ENCODE measurements around the gene EGFR.
"Not testable (repeated sequence)": the region's sequence is repeated elsewhere in the genome, so short reads cannot be mapped to it uniquely, and the experiment has no call there.

EGFR gene

GRCh38 chr7:55163733-55164132, 144.9 kb downstream of the EGFR start:
- Histone ChIP-seq H3K9ac (ENCODE audit: low read depth in 1 of 2, low read length in 2 of 2) (no peak overlapping the region), H3K4me1 (ENCODE audit: control insufficient read depth in 1 of 2, insufficient read depth in 2 of 2, low read length in 2 of 2) (no peaks in the 10 kb centered on the region), H3K4me3 (ENCODE audit: low read depth in 1 of 2, low read length in 2 of 2) (no peak overlapping the region), H3K36me3 (ENCODE audit: control insufficient read depth in 1 of 2, insufficient read depth in 2 of 2, low read length in 2 of 2) (peaks cover 10 to 55% of the 10 kb centered on the region in 2 donors), H3K27me3 (ENCODE audit: control insufficient read depth in 1 of 2, insufficient read depth in 2 of 2, low read length in 2 of 2) (no peaks in the 10 kb centered on the region), H3K9me3 (ENCODE audit: control insufficient read depth in 1 of 2, low read length in 2 of 2) (no peaks in the 10 kb centered on the region), H3K27ac (ENCODE audit: low read depth, low read length) (no peak overlapping the region)

DNA sequence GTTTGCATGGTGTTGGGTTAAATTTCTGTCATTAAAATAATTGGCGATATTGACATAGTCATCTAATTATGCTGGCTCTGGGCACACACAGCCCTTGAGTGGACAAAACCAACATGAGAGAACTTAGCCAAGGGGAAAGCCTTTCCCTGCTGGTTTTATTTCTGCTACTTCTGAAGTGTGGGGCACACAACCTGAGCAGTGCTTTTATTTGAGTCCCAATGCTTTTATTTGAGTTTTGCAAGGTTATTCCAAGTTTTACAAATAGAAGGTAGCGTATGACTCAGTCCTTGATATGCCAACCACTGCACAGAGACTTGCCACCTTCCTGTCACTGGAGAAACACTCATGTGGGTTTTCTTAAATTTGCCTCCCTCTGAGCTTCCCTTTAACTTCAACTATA, 145.7 kb downstream of the EGFR start:
- Histone ChIP-seq H3K27me3 (ENCODE audit: control insufficient read depth in 1 of 2, insufficient read depth in 2 of 2, low read length in 2 of 2) (no peaks in the 10 kb centered on the region), H3K4me1 (ENCODE audit: control insufficient read depth in 1 of 2, insufficient read depth in 2 of 2, low read length in 2 of 2) (no peaks in the 10 kb centered on the region), H3K4me3 (ENCODE audit: low read depth in 1 of 2, low read length in 2 of 2) (no peak overlapping the region), H3K36me3 (ENCODE audit: control insufficient read depth in 1 of 2, insufficient read depth in 2 of 2, low read length in 2 of 2) (peaks cover 3 to 48% of the 10 kb centered on the region in 2 donors), H3K9ac (ENCODE audit: low read depth in 1 of 2, low read length in 2 of 2) (no peak overlapping the region), H3K9me3 (ENCODE audit: control insufficient read depth in 1 of 2, low read length in 2 of 2) (no peaks in the 10 kb centered on the region), H3K27ac (ENCODE audit: low read depth, low read length) (no peak overlapping the region)

DNA sequence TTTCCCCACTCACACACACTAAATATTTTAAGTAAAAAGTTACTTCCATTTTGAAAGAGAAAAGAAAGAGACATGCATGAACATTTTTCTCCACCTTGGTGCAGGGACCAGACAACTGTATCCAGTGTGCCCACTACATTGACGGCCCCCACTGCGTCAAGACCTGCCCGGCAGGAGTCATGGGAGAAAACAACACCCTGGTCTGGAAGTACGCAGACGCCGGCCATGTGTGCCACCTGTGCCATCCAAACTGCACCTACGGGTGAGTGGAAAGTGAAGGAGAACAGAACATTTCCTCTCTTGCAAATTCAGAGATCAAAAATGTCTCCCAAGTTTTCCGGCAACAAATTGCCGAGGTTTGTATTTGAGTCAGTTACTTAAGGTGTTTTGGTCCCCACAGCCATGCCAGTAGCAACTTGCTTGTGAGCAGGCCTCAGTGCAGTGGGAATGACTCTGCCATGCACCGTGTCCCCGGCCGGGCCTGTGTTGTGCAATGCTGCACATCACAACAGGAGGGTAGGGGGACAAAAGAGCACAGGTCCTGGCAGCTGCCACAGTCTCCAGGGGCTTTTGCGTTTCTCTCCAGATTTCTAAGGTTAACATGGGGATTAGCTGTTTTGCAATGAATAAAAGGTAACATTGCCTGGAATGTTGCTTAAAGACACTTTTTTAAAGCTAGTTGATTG, 146.5 kb downstream of the EGFR start:
- H3K27me3 ChIP-seq (ENCODE audit: control insufficient read depth in 1 of 2, insufficient read depth in 2 of 2, low read length in 2 of 2): no peaks in the 10 kb centered on the region
- no peaks in the 10 kb centered on the region for H3K9me3 ChIP-seq (ENCODE audit: control insufficient read depth in 1 of 2, low read length in 2 of 2)
- H3K27ac ChIP-seq (ENCODE audit: low read depth, low read length): no peak overlapping the region
- H3K9ac ChIP-seq (ENCODE audit: low read depth in 1 of 2, low read length in 2 of 2): no peak overlapping the region
- H3K4me3 ChIP-seq (ENCODE audit: low read depth in 1 of 2, low read length in 2 of 2): no peak overlapping the region
- peaks cover 6 to 50% of the 10 kb centered on the region in 2 donors for H3K36me3 ChIP-seq (ENCODE audit: control insufficient read depth in 1 of 2, insufficient read depth in 2 of 2, low read length in 2 of 2)
- no peaks in the 10 kb centered on the region for H3K4me1 ChIP-seq (ENCODE audit: control insufficient read depth in 1 of 2, insufficient read depth in 2 of 2, low read length in 2 of 2)

- not testable (repeated sequence) for H3K27me3 ChIP-seq (ENCODE audit: control insufficient read depth in 1 of 2, insufficient read depth in 2 of 2, low read length in 2 of 2); H3K27ac ChIP-seq (ENCODE audit: low read depth, low read length); H3K4me1 ChIP-seq (ENCODE audit: control insufficient read depth in 1 of 2, insufficient read depth in 2 of 2, low read length in 2 of 2); H3K9me3 ChIP-seq (ENCODE audit: control insufficient read depth in 1 of 2, low read length in 2 of 2); H3K4me3 ChIP-seq (ENCODE audit: low read depth in 1 of 2, low read length in 2 of 2); H3K9ac ChIP-seq (ENCODE audit: low read depth in 1 of 2, low read length in 2 of 2)
- peaks cover 17 to 57% of the 10 kb centered on the region in 2 donors for H3K36me3 ChIP-seq (ENCODE audit: control insufficient read depth in 1 of 2, insufficient read depth in 2 of 2, low read length in 2 of 2)
Measured at GRCh38 chr7:55167296-55167695, 148.5 kb downstream of the EGFR start.

GRCh38 chr7:55170335-55171069, 151.7 kb downstream of the EGFR start:
- no peaks in the 10 kb centered on the region for H3K4me1 ChIP-seq (ENCODE audit: control insufficient read depth in 1 of 2, insufficient read depth in 2 of 2, low read length in 2 of 2)
- H3K27me3 ChIP-seq (ENCODE audit: control insufficient read depth in 1 of 2, insufficient read depth in 2 of 2, low read length in 2 of 2): no peaks in the 10 kb centered on the region
- H3K9ac ChIP-seq (ENCODE audit: low read depth in 1 of 2, low read length in 2 of 2): no peak overlapping the region
- no peaks in the 10 kb centered on the region for H3K9me3 ChIP-seq (ENCODE audit: control insufficient read depth in 1 of 2, low read length in 2 of 2)
- peaks cover 34 to 67% of the 10 kb centered on the region in 2 donors for H3K36me3 ChIP-seq (ENCODE audit: control insufficient read depth in 1 of 2, insufficient read depth in 2 of 2, low read length in 2 of 2)
- H3K27ac ChIP-seq (ENCODE audit: low read depth, low read length): no peak overlapping the region
- H3K4me3 ChIP-seq (ENCODE audit: low read depth in 1 of 2, low read length in 2 of 2): no peak overlapping the region

DNA sequence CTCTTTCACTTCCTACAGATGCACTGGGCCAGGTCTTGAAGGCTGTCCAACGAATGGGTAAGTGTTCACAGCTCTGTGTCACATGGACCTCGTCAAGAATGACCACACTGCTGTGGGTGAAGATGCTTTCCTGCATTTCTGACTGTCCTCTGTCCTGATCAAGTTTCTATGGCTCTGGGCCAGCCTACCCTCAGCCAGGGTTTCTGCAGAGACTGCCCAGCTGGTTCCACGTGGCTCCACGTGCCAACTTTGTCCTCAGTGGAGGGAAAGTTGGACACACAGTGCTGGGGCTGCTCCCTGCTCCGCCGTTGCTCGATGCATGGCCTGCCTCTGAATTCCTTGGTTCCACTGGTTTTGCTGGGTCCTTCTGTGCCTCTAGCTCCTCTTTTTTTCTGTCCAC, 152.3 kb downstream of the EGFR start:
- no peaks in the 10 kb centered on the region for H3K9me3 ChIP-seq (ENCODE audit: control insufficient read depth in 1 of 2, low read length in 2 of 2)
- no peak overlapping the region for H3K9ac ChIP-seq (ENCODE audit: low read depth in 1 of 2, low read length in 2 of 2)
- H3K4me3 ChIP-seq (ENCODE audit: low read depth in 1 of 2, low read length in 2 of 2): no peak overlapping the region
- H3K36me3 ChIP-seq (ENCODE audit: control insufficient read depth in 1 of 2, insufficient read depth in 2 of 2, low read length in 2 of 2): peaks cover 34 to 67% of the 10 kb centered on the region in 2 donors
- H3K27me3 ChIP-seq (ENCODE audit: control insufficient read depth in 1 of 2, insufficient read depth in 2 of 2, low read length in 2 of 2): no peaks in the 10 kb centered on the region
- H3K27ac ChIP-seq (ENCODE audit: low read depth, low read length): no peak overlapping the region
- no peaks in the 10 kb centered on the region for H3K4me1 ChIP-seq (ENCODE audit: control insufficient read depth in 1 of 2, insufficient read depth in 2 of 2, low read length in 2 of 2)

DNA sequence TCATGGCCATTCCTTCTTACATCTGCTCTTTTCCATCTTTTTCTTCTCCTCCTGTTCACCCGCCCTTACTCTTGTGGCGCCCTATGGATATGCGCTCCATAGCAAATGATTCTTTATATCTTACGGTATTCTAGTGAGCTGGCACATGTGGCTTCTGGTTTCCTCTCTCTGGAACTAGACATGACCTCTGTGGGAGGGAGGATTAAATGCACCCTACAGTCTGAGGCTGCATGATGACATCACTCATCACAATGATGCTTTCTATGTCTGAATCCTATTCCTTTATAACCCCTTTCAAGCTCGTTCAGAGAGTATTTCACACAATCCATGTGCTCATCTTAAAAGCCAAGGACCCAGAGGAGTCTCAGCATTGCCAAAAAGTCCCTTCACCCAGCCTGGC, 153.3 kb downstream of the EGFR start:
- no peaks in the 10 kb centered on the region for H3K27me3 ChIP-seq (ENCODE audit: control insufficient read depth in 1 of 2, insufficient read depth in 2 of 2, low read length in 2 of 2)

DNA sequence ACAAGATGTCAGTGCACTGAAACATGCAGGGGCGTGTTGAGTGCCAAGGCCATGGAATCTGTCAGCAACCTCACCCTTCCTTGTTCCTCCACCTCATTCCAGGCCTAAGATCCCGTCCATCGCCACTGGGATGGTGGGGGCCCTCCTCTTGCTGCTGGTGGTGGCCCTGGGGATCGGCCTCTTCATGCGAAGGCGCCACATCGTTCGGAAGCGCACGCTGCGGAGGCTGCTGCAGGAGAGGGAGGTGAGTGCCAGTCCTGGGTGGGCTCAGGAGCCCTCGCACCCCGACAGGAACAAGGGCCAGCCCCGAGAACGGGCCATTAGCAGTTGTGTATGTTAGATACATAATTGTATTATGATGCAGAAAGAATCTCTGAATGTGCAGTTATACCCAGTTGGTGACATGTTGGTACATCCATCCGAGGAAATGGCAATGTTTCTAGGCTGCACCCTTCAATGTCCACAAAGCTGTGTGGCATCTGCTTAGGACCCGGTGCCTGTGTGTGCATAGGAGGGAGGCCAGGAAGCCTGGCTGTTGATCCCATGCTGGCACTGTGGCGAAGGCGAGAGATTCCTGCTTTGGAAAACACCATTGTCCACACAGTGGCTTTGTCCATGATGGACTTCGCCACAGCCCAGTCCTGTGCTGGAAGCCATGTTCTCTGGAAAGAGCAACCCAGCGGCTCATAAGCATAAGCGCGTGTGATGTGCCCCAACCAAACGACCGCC, 154.2 kb downstream of the EGFR start:
- Histone ChIP-seq H3K27ac (ENCODE audit: low read depth, low read length) (no peak overlapping the region), H3K9ac (ENCODE audit: low read depth in 1 of 2, low read length in 2 of 2) (no peak overlapping the region), H3K9me3 (ENCODE audit: control insufficient read depth in 1 of 2, low read length in 2 of 2) (no peaks in the 10 kb centered on the region), H3K4me1 (ENCODE audit: control insufficient read depth in 1 of 2, insufficient read depth in 2 of 2, low read length in 2 of 2) (peaks cover 3 to 8% of the 10 kb centered on the region in 2 donors), H3K4me3 (ENCODE audit: low read depth in 1 of 2, low read length in 2 of 2) (no peak overlapping the region), H3K27me3 (ENCODE audit: control insufficient read depth in 1 of 2, insufficient read depth in 2 of 2, low read length in 2 of 2) (no peaks in the 10 kb centered on the region), H3K36me3 (ENCODE audit: control insufficient read depth in 1 of 2, insufficient read depth in 2 of 2, low read length in 2 of 2) (peaks cover 32 to 60% of the 10 kb centered on the region in 2 donors)

More for the DNA sequence above, 153.3 kb downstream of the EGFR start:
- Histone ChIP-seq H3K4me1 (ENCODE audit: control insufficient read depth in 1 of 2, insufficient read depth in 2 of 2, low read length in 2 of 2) (peaks cover 0 to 1% of the 10 kb centered on the region in 2 donors), H3K9me3 (ENCODE audit: control insufficient read depth in 1 of 2, low read length in 2 of 2) (no peaks in the 10 kb centered on the region), H3K9ac (ENCODE audit: low read depth in 1 of 2, low read length in 2 of 2) (no peak overlapping the region), H3K4me3 (ENCODE audit: low read depth in 1 of 2, low read length in 2 of 2) (no peak overlapping the region), H3K36me3 (ENCODE audit: control insufficient read depth in 1 of 2, insufficient read depth in 2 of 2, low read length in 2 of 2) (peaks cover 32 to 61% of the 10 kb centered on the region in 2 donors), H3K27ac (ENCODE audit: low read depth, low read length) (no peak overlapping the region)

DNA sequence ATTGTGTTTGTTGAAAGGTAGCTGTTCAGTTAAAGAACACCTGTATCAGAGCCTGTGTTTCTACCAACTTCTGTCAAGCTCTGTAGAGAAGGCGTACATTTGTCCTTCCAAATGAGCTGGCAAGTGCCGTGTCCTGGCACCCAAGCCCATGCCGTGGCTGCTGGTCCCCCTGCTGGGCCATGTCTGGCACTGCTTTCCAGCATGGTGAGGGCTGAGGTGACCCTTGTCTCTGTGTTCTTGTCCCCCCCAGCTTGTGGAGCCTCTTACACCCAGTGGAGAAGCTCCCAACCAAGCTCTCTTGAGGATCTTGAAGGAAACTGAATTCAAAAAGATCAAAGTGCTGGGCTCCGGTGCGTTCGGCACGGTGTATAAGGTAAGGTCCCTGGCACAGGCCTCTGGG, 154.9 kb downstream of the EGFR start:
- H3K27ac ChIP-seq (ENCODE audit: low read depth, low read length): no peak overlapping the region
- H3K4me1 ChIP-seq (ENCODE audit: control insufficient read depth in 1 of 2, insufficient read depth in 2 of 2, low read length in 2 of 2): peaks cover 10 to 14% of the 10 kb centered on the region in 2 donors
- peaks cover 32 to 60% of the 10 kb centered on the region in 2 donors for H3K36me3 ChIP-seq (ENCODE audit: control insufficient read depth in 1 of 2, insufficient read depth in 2 of 2, low read length in 2 of 2)
- no peaks in the 10 kb centered on the region for H3K9me3 ChIP-seq (ENCODE audit: control insufficient read depth in 1 of 2, low read length in 2 of 2)
- H3K27me3 ChIP-seq (ENCODE audit: control insufficient read depth in 1 of 2, insufficient read depth in 2 of 2, low read length in 2 of 2): no peaks in the 10 kb centered on the region
- H3K4me3 ChIP-seq (ENCODE audit: low read depth in 1 of 2, low read length in 2 of 2): no peak overlapping the region
- no peak overlapping the region for H3K9ac ChIP-seq (ENCODE audit: low read depth in 1 of 2, low read length in 2 of 2)

DNA sequence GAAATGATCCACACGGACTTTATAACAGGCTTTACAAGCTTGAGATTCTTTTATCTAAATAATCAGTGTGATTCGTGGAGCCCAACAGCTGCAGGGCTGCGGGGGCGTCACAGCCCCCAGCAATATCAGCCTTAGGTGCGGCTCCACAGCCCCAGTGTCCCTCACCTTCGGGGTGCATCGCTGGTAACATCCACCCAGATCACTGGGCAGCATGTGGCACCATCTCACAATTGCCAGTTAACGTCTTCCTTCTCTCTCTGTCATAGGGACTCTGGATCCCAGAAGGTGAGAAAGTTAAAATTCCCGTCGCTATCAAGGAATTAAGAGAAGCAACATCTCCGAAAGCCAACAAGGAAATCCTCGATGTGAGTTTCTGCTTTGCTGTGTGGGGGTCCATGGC, 155.6 kb downstream of the EGFR start:
- Histone ChIP-seq H3K4me1 (ENCODE audit: control insufficient read depth in 1 of 2, insufficient read depth in 2 of 2, low read length in 2 of 2) (peaks cover 18 to 22% of the 10 kb centered on the region in 2 donors), H3K27me3 (ENCODE audit: control insufficient read depth in 1 of 2, insufficient read depth in 2 of 2, low read length in 2 of 2) (no peaks in the 10 kb centered on the region), H3K36me3 (ENCODE audit: control insufficient read depth in 1 of 2, insufficient read depth in 2 of 2, low read length in 2 of 2) (peaks cover 32 to 60% of the 10 kb centered on the region in 2 donors), H3K4me3 (ENCODE audit: low read depth in 1 of 2, low read length in 2 of 2) (no peak overlapping the region), H3K9me3 (ENCODE audit: control insufficient read depth in 1 of 2, low read length in 2 of 2) (no peaks in the 10 kb centered on the region), H3K9ac (ENCODE audit: low read depth in 1 of 2, low read length in 2 of 2) (no peak overlapping the region), H3K27ac (ENCODE audit: low read depth, low read length) (no peak overlapping the region)

Measured in duodenal mucosa (tissue), 2 donors.